CD8-positive, alpha-beta memory T cell (primary cell): ENCODE results near the gene DIS3. TPM values are rescaled to one million over a fixed set of nuclear protein-coding genes. Genes with fewer than 3 reads are reported as not detected.
"Not testable (repeated sequence)": the region's sequence is repeated elsewhere in the genome, so short reads cannot be mapped to it uniquely, and the experiment has no call there.

Experiments
- CTCF ChIA-PET: fragments of 350-600 bp; sonication (Branson Sonifier 250); formaldehyde crosslinking; loops from one replicate; lab custom pipeline; 2021; ENCODE audit warnings: antibody characterized with exemption; lab: Charles Lee
- POLR2A ChIA-PET: fragments of 350-600 bp; sonication (Branson Sonifier 250); formaldehyde crosslinking; loops from one replicate; lab custom pipeline; 2021; ENCODE audit warnings: antibody characterized with exemption; lab: Charles Lee
- DNase-seq, 5 donors: peaks; one replicate each; pipeline versions ENCODE4 v3.0.0 to v3.0.0-alpha.2; 2020 to 2022; ENCODE audit warnings: mixed read lengths in 1 of 5
- H3K27ac ChIP-seq: one replicate; pipeline ENCODE4 v1.7.0; 2013; ENCODE audit warnings: low read depth, mild to moderate bottlenecking, low read length, moderate library complexity
- H3K27me3 ChIP-seq: 2 replicates; pipeline ENCODE4 v1.7.0; 2013; ENCODE audit warnings: low read length, mild to moderate bottlenecking; ENCODE audit not compliant: insufficient read depth, poor library complexity, severe bottlenecking
- H3K36me3 ChIP-seq: 2 replicates; pipeline ENCODE4 v1.7.0; 2013; ENCODE audit warnings: mild to moderate bottlenecking, low read length, moderate library complexity; ENCODE audit not compliant: insufficient read depth
- H3K4me1 ChIP-seq: 2 replicates; pipeline ENCODE4 v1.7.0; 2013; ENCODE audit warnings: mild to moderate bottlenecking, low read length, moderate library complexity; ENCODE audit not compliant: insufficient read depth
- H3K4me3 ChIP-seq: 2 replicates; pipeline ENCODE4 v1.7.0; 2013; ENCODE audit warnings: mild to moderate bottlenecking, low read length
- H3K9me3 ChIP-seq: 2 replicates; pipeline ENCODE4 v1.7.0; 2013; ENCODE audit warnings: mild to moderate bottlenecking, low read length
- H3K27ac Mint-ChIP-seq, 8 donors: one replicate each; pipeline ENCODE4 v1.8.0; 2020 to 2021; ENCODE audit warnings: mixed read lengths in 8 of 8, mild to moderate bottlenecking in 6 of 8, inconsistent platforms in 3 of 8, moderate library complexity in 3 of 8
- H3K27me3 Mint-ChIP-seq, 2 donors: one replicate each; pipeline ENCODE4 v1.8.0; 2020 to 2021; ENCODE audit warnings: mixed read lengths in 2 of 2, mild to moderate bottlenecking in 1 of 2, moderate library complexity in 1 of 2
- H3K36me3 Mint-ChIP-seq, 3 donors: one replicate each; pipeline ENCODE4 v1.8.0; 2020 to 2021; ENCODE audit warnings: mixed read lengths in 3 of 3, inconsistent platforms in 1 of 3, mild to moderate bottlenecking in 1 of 3
- H3K4me1 Mint-ChIP-seq, 3 donors: one replicate each; pipeline ENCODE4 v1.8.0; 2020 to 2021; ENCODE audit warnings: mixed read lengths in 3 of 3, inconsistent platforms in 1 of 3, mild to moderate bottlenecking in 1 of 3
- H3K4me3 Mint-ChIP-seq, 7 donors: one replicate each; pipeline ENCODE4 v1.8.0; 2020 to 2021; ENCODE audit warnings: mixed read lengths in 7 of 7, mild to moderate bottlenecking in 6 of 7, moderate library complexity in 4 of 7, inconsistent platforms in 2 of 7
- H3K9me3 Mint-ChIP-seq, 5 donors: one replicate each; pipeline ENCODE4 v1.8.0; 2020 to 2022; ENCODE audit warnings: mixed read lengths in 5 of 5, mild to moderate bottlenecking in 3 of 5, moderate library complexity in 2 of 5, inconsistent platforms in 1 of 5
- polyA plus RNA-seq: library from polyadenylated mRNA; unstranded; fragments of 300-500 nt; fragmentation: Illumina TruSeq; gene quantifications from one replicate; pipeline ENCODE4 v1.2.3, GENCODE V29; 2021
- total RNA-seq, 2 experiments: library from RNA; stranded (reverse); gene quantifications; one replicate each; pipeline ENCODE4 v1.2.3, GENCODE V29; 2021

Gene DIS3
- total and polyA plus RNA-seq, 3 experiments from 2014 or later, result 14.3 to 58.1 (median 57.0) TPM

- Histone ChIP-seq H3K4me1 (no peaks in the 10 kb centered on the region), H3K4me3 (no peak overlapping the region), H3K9me3 (no peaks in the 10 kb centered on the region), H3K27ac (no peak overlapping the region), H3K27me3 (no peaks in the 10 kb centered on the region), H3K36me3 (peaks cover 5% of the 10 kb centered on the region)
- Mint-ChIP-seq H3K4me1 (peaks cover 10 to 39% (median 30%) of the 10 kb centered on the region in 3 donors), H3K4me3 (no peak overlapping the region), H3K9me3 (no peaks in the 10 kb centered on the region), H3K27ac (no peak overlapping the region), H3K27me3 (no peaks in the 10 kb centered on the region), H3K36me3 (peaks cover 8 to 54% (median 30%) of the 10 kb centered on the region in 3 donors)
- ChIA-PET POLR2A (interaction anchor here (0.7 kb wide), 1 partner anchor 14 kb away, joined by 3 read pairs; no protein-coding TSS in a partner anchor), CTCF (no interaction called here)
- DNase-seq, result no peak
These were observed 44.7 kb downstream of the DIS3 start for GRCh38 chr13:72737033-72737432.

- Histone ChIP-seq H3K27me3 (no peaks in the 10 kb centered on the region), H3K4me1 (peaks cover 24% of the 10 kb centered on the region), H3K4me3 (peak overlapping the region; percentile 83), H3K36me3 (peaks cover 3% of the 10 kb centered on the region), H3K9me3 (no peaks in the 10 kb centered on the region), H3K27ac (peak overlapping the region; percentile 80)
- H3K27ac Mint-ChIP-seq, result peak overlapping the region; percentile 78 to 94 (median 84)
- CTCF ChIA-PET, result interaction anchor here (1.0 kb wide), 1 partner anchor 16 kb away, joined by 3 read pairs; no protein-coding TSS in a partner anchor
- H3K36me3 Mint-ChIP-seq, result peaks cover 3 to 40% (median 10%) of the 10 kb centered on the region in 3 donors
- DNase-seq, result no peak
- H3K4me1 Mint-ChIP-seq, result peaks cover 42 to 77% (median 65%) of the 10 kb centered on the region in 3 donors
- peaks cover 0 to 2% of the 10 kb centered on the region in 2 donors for H3K27me3 Mint-ChIP-seq
- H3K4me3 Mint-ChIP-seq, result peak overlapping the region; percentile 91 to 97 (median 94)
- POLR2A ChIA-PET, result interaction anchor here (0.6 to 1.1 kb wide), 3 partner anchors 51 to 974 kb away, joined by 3 to 13 read pairs (median 4); partner anchors contain the start of gene DIS3
- no peaks in the 10 kb centered on the region for H3K9me3 Mint-ChIP-seq
These were observed 53.5 kb downstream of the DIS3 start for GRCh38 chr13:72728290-72728605.

GRCh38 chr13:72727417-72728289, 54.0 kb downstream of the DIS3 start, which contains the start of the genes BORA and MZT1:
Gene BORA (plus strand): TSS chr13:72727923. CDS start chr13:72728941, 1,018 bp downstream.
Gene MZT1 (minus strand): TSS chr13:72727629. CDS start chr13:72727602, 27 bp downstream.
- Mint-ChIP-seq H3K27me3 (peaks cover 0 to 2% of the 10 kb centered on the region in 2 donors), H3K36me3 (peaks cover 0 to 42% (median 11%) of the 10 kb centered on the region in 3 donors), H3K9me3 (no peaks in the 10 kb centered on the region), H3K27ac (peak within 1 kb of the TSS; percentile 78 to 94 (median 88)), H3K4me1 (peaks cover 48 to 77% (median 68%) of the 10 kb centered on the region in 3 donors), H3K4me3 (peak within 1 kb of the TSS; percentile 91 to 97 (median 94))
- Histone ChIP-seq H3K4me1 (peaks cover 24% of the 10 kb centered on the region), H3K27ac (peak within 1 kb of the TSS; percentile 80), H3K36me3 (no peaks in the 10 kb centered on the region), H3K27me3 (no peaks in the 10 kb centered on the region), H3K9me3 (no peaks in the 10 kb centered on the region), H3K4me3 (peak within 1 kb of the TSS; percentile 83)
- DNase-seq, result peak; percentile 89 to 96 (median 94)
- ChIA-PET CTCF (interaction anchor here (0.8 to 1.0 kb wide), 2 partner anchors 17 to 53 kb away, joined by 3 read pairs; no protein-coding TSS in a partner anchor), POLR2A (interaction anchor here (0.6 to 1.1 kb wide), 3 partner anchors 52 to 975 kb away, joined by 3 to 13 read pairs (median 4); partner anchors contain the start of gene DIS3)

DNA sequence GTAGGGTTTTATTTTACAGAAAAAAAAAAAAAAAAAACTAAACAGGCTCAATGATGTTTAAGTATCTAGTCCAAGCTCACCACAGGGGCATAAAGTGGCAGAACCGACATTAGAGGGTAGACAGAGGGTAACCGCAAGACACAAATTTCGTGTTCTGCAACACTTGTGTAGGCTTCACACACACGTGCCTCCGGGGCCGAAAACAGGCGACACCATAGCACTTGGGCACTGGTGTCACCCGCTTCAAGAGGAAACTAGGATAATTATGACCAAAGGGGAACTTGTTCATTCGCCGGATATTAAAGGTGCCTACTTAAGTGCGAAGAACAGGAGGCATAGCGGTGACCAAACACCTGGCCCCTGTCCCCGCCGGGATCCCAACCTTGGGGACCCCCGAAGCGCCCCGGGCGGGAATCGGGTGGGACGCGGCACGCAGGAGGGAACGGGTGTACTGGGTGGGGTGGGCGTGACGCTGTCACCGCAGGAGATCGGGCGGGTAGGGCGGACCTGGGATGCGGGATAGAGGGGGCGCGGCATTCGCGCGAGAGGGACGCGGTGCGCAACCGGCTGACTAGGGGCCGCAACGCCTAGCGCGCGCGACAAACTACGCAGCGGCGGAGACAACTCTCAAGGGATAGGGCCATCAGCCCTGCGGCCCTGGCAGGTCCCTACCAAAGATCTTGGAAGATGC, 54.8 kb downstream of the DIS3 start:
- H3K4me1 ChIP-seq, result peaks cover 24% of the 10 kb centered on the region
- Mint-ChIP-seq H3K27ac (peak overlapping the region; percentile 78 to 94 (median 88)), H3K36me3 (peaks cover 0 to 40% (median 8%) of the 10 kb centered on the region in 3 donors), H3K4me1 (peaks cover 49 to 83% (median 72%) of the 10 kb centered on the region in 3 donors), H3K4me3 (peak overlapping the region; percentile 91 to 97 (median 94)), H3K27me3 (peaks cover 0 to 2% of the 10 kb centered on the region in 2 donors), H3K9me3 (no peaks in the 10 kb centered on the region)
- H3K4me3 ChIP-seq, result peak overlapping the region; percentile 80
- ChIA-PET CTCF (no interaction called here), POLR2A (no interaction called here)
- no peaks in the 10 kb centered on the region for H3K9me3 ChIP-seq
- no peaks in the 10 kb centered on the region for H3K27me3 ChIP-seq
- peak overlapping the region; percentile 80 for H3K27ac ChIP-seq
- DNase-seq, result peak in 4 of 5 donors; percentile 27 to 67 (median 44)
- no peaks in the 10 kb centered on the region for H3K36me3 ChIP-seq

GRCh38 chr13:72726185-72726584, 55.5 kb downstream of the DIS3 start:
- Histone ChIP-seq H3K4me3 (peak overlapping the region; percentile 80), H3K27ac (peak overlapping the region; percentile 80), H3K4me1 (peaks cover 24% of the 10 kb centered on the region)
- H3K27me3 Mint-ChIP-seq, POLR2A ChIA-PET, H3K9me3 Mint-ChIP-seq, CTCF ChIA-PET, H3K36me3 ChIP-seq, H3K9me3 ChIP-seq, DNase-seq, H3K27me3 ChIP-seq: not testable (repeated sequence)
- H3K4me3 Mint-ChIP-seq, result peak overlapping the region; percentile 91 to 97 (median 94)
- peaks cover 0 to 40% (median 10%) of the 10 kb centered on the region in 3 donors for H3K36me3 Mint-ChIP-seq
- peaks cover 52 to 85% (median 73%) of the 10 kb centered on the region in 3 donors for H3K4me1 Mint-ChIP-seq
- peak overlapping the region in 5 of 8 donors; percentile 20 to 92 (median 66) for H3K27ac Mint-ChIP-seq

- H3K36me3 Mint-ChIP-seq, result peaks cover 45 to 79% (median 49%) of the 10 kb centered on the region in 3 donors
- no peak overlapping the region for H3K4me3 Mint-ChIP-seq
- no peak overlapping the region for H3K27ac ChIP-seq
- POLR2A ChIA-PET, result no interaction called here
- H3K27me3 Mint-ChIP-seq, result peaks cover 0 to 2% of the 10 kb centered on the region in 2 donors
- CTCF ChIA-PET, result no interaction called here
- H3K27me3 ChIP-seq, result no peaks in the 10 kb centered on the region
- no peak overlapping the region for H3K4me3 ChIP-seq
- peaks cover 13% of the 10 kb centered on the region for H3K36me3 ChIP-seq
- peak overlapping the region in 2 of 8 donors; percentile 21 to 50 for H3K27ac Mint-ChIP-seq
- DNase-seq, result no peak
- H3K4me1 ChIP-seq, result no peaks in the 10 kb centered on the region
- peaks cover 5 to 8% (median 6%) of the 10 kb centered on the region in 5 donors for H3K9me3 Mint-ChIP-seq
- peaks cover 23 to 48% (median 46%) of the 10 kb centered on the region in 3 donors for H3K4me1 Mint-ChIP-seq
- no peaks in the 10 kb centered on the region for H3K9me3 ChIP-seq
These were observed 64.9 kb downstream of the DIS3 start for GRCh38 chr13:72716776-72717175.
